Measurements from ENCODE around the gene CBX8.

The CBX8 gene

GRCh38 chr17:79795795-79796443 is 958 bp downstream of the CBX8 start:
- TF ChIP-seq, protein P1, sequence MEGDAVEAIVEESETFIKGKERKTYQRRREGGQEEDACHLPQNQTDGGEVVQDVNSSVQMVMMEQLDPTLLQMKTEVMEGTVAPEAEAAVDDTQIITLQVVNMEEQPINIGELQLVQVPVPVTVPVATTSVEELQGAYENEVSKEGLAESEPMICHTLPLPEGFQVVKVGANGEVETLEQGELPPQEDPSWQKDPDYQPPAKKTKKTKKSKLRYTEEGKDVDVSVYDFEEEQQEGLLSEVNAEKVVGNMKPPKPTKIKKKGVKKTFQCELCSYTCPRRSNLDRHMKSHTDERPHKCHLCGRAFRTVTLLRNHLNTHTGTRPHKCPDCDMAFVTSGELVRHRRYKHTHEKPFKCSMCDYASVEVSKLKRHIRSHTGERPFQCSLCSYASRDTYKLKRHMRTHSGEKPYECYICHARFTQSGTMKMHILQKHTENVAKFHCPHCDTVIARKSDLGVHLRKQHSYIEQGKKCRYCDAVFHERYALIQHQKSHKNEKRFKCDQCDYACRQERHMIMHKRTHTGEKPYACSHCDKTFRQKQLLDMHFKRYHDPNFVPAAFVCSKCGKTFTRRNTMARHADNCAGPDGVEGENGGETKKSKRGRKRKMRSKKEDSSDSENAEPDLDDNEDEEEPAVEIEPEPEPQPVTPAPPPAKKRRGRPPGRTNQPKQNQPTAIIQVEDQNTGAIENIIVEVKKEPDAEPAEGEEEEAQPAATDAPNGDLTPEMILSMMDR (IDR thresholded peaks at IDR 0.05), result no peak
- Histone ChIP-seq H3K4me3 (ENCODE audit: low read depth in 1 of 2, low read length in 1 of 2) (peak overlapping the region; percentile 74 to 87), H3K9me3 (no peaks in the 10 kb centered on the region), H3K4me1 (ENCODE audit: control insufficient read depth in 1 of 2, insufficient read depth in 1 of 2, low read depth in 1 of 2, low read length in 1 of 2) (peaks cover 42 to 57% of the 10 kb centered on the region in 2 experiments), H3K36me3 (peaks cover 10% of the 10 kb centered on the region), H3K27ac (peak overlapping the region; percentile 92), H3K27me3 (peaks cover 72% of the 10 kb centered on the region)

DNA sequence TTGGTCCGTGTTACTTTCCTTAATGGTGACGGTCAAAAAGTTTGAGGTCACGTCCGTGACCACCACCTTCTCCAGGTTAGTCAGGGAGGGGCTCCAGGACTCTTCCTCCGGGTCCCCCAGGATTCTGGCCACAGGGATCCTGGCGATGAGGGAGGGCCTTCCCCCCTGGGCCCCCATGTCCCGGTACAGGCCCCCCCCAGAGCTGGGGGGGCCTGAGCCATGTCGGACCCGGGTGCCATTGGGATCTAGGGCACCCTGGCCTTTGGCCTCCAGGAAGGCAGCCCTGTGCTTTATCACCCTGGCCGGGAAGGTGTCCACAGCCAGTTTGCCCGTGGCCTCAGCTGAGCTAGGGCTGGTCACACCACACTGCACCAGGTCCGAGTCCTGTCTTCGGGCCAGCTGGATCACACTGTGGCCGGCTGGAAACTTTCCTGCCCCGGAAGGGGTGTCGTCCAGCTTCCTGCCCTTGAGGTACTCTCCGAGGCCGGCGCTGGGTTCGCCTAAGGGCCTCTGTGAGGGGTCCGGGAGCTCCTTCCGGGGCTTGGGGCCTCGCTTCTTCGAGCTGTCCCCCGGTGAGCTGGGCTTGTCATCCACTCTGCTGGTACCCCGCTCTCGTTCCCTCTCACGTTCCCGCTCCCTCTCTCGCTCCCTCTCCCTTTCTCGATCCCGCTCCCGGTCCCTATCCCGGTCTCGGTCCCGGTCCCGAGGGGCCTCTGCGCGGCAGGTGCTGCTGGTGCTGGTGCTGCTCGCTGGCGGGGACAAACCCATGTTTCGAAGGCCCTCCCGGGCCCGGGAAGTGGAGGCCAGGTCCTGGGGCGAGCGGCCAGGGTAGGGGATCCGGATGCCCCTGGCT is 2.0 kb downstream of the CBX8 start:
- peaks cover 36 to 55% of the 10 kb centered on the region in 2 experiments for H3K4me1 ChIP-seq (ENCODE audit: control insufficient read depth in 1 of 2, insufficient read depth in 1 of 2, low read depth in 1 of 2, low read length in 1 of 2)
- peaks cover 10% of the 10 kb centered on the region for H3K36me3 ChIP-seq
- no peak overlapping the region for H3K27ac ChIP-seq
- no peaks in the 10 kb centered on the region for H3K9me3 ChIP-seq
- H3K4me3 ChIP-seq (ENCODE audit: low read depth in 1 of 2, low read length in 1 of 2), result no peak overlapping the region
- TF ChIP-seq, protein P1 (IDR thresholded peaks at IDR 0.05), result no peak
- peaks cover 72% of the 10 kb centered on the region for H3K27me3 ChIP-seq

GRCh38 chr17:79793924-79794304 is 3.0 kb downstream of the CBX8 start:
- TF ChIP-seq, protein P1 (IDR thresholded peaks at IDR 0.05), result no peak
- no peak overlapping the region for H3K4me3 ChIP-seq (ENCODE audit: low read depth in 1 of 2, low read length in 1 of 2)
- peaks cover 72% of the 10 kb centered on the region for H3K27me3 ChIP-seq
- H3K4me1 ChIP-seq (ENCODE audit: control insufficient read depth in 1 of 2, insufficient read depth in 1 of 2, low read depth in 1 of 2, low read length in 1 of 2), result peaks cover 30 to 52% of the 10 kb centered on the region in 2 experiments
- no peaks in the 10 kb centered on the region for H3K9me3 ChIP-seq
- H3K27ac ChIP-seq, result no peak overlapping the region
- H3K36me3 ChIP-seq, result peaks cover 10% of the 10 kb centered on the region

GRCh38 chr17:79792984-79793923 is 3.6 kb downstream of the CBX8 start:
- Histone ChIP-seq H3K27ac (no peak overlapping the region), H3K4me3 (ENCODE audit: low read depth in 1 of 2, low read length in 1 of 2) (no peak overlapping the region), H3K4me1 (ENCODE audit: control insufficient read depth in 1 of 2, insufficient read depth in 1 of 2, low read depth in 1 of 2, low read length in 1 of 2) (peaks cover 23 to 45% of the 10 kb centered on the region in 2 experiments), H3K36me3 (peaks cover 10% of the 10 kb centered on the region), H3K27me3 (peaks cover 72% of the 10 kb centered on the region), H3K9me3 (no peaks in the 10 kb centered on the region)
- TF ChIP-seq, protein P1 (IDR thresholded peaks at IDR 0.05), result no peak

GRCh38 chr17:79792341-79792871 is 4.5 kb downstream of the CBX8 start:
- TF ChIP-seq, protein P1 (IDR thresholded peaks at IDR 0.05), result no peak
- Histone ChIP-seq H3K27ac (no peak overlapping the region), H3K36me3 (peaks cover 10% of the 10 kb centered on the region), H3K4me1 (ENCODE audit: control insufficient read depth in 1 of 2, insufficient read depth in 1 of 2, low read depth in 1 of 2, low read length in 1 of 2) (peaks cover 17 to 38% of the 10 kb centered on the region in 2 experiments), H3K9me3 (no peaks in the 10 kb centered on the region), H3K27me3 (peaks cover 72% of the 10 kb centered on the region), H3K4me3 (ENCODE audit: low read depth in 1 of 2, low read length in 1 of 2) (no peak overlapping the region)

Measured in neutrophil (primary cell).